ENCODE data around the gene SLC35E3.
"Not testable (repeated sequence)": the region's sequence is repeated elsewhere in the genome, so short reads cannot be mapped to it uniquely, and the experiment has no call there.

The SLC35E3 gene

GRCh38 chr12:68806488-68807237 lies 60.7 kb downstream of the SLC35E3 start:
- in situ Hi-C loops (cut with MboI; ENCODE audit: low sequenced_read_pairs), result no loop called here
- no peak overlapping the region for H3K4me3 ChIP-seq
- H3K4me1 ChIP-seq, result peaks cover 6% of the 10 kb centered on the region; the same call in 1 of the 2 replicates
- no peaks in the 10 kb centered on the region for H3K27me3 ChIP-seq (ENCODE audit: low read depth)
- no peak for DNase-seq (ENCODE audit: low spot score in 2 of 2)
- peaks cover 18% of the 10 kb centered on the region for H3K36me3 ChIP-seq (replicated peaks)
- no peaks in the 10 kb centered on the region for H3K9me3 ChIP-seq

GRCh38 chr12:68807274-68807575 lies 61.2 kb downstream of the SLC35E3 start:
- H3K4me1 ChIP-seq; in situ Hi-C loops (cut with MboI; ENCODE audit: low sequenced_read_pairs); DNase-seq (ENCODE audit: low spot score in 2 of 2); H3K9me3 ChIP-seq; H3K27me3 ChIP-seq (ENCODE audit: low read depth): not testable (repeated sequence)
- peaks cover 20% of the 10 kb centered on the region for H3K36me3 ChIP-seq (replicated peaks)
- H3K4me3 ChIP-seq, result peak overlapping the region; percentile 94

- H3K4me1 ChIP-seq, result peaks cover 4% of the 10 kb centered on the region; the same call in 1 of the 2 replicates
- peak; percentile 89 to 97 for DNase-seq (ENCODE audit: low spot score in 2 of 2)
- in situ Hi-C loops (cut with MboI; ENCODE audit: low sequenced_read_pairs), result no loop called here
These were observed 61.8 kb downstream of the SLC35E3 start, which contains the start of gene MDM2 for GRCh38 chr12:68807576-68808387. Gene MDM2 (plus strand): TSS chr12:68808177. CDS start chr12:68808478, 301 bp downstream.

DNA sequence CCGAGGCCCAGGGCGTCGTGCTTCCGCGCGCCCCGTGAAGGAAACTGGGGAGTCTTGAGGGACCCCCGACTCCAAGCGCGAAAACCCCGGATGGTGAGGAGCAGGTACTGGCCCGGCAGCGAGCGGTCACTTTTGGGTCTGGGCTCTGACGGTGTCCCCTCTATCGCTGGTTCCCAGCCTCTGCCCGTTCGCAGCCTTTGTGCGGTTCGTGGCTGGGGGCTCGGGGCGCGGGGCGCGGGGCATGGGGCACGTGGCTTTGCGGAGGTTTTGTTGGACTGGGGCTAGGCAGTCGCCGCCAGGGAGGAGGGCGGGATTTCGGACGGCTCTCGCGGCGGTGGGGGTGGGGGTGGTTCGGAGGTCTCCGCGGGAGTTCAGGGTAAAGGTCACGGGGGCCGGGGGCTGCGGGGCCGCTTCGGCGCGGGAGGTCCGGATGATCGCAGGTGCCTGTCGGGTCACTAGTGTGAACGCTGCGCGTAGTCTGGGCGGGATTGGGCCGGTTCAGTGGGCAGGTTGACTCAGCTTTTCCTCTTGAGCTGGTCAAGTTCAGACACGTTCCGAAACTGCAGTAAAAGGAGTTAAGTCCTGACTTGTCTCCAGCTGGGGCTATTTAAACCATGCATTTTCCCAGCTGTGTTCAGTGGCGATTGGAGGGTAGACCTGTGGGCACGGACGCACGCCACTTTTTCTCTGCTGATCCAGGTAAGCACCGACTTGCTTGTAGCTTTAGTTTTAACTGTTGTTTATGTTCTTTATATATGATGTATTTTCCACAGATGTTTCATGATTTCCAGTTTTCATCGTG lies 62.6 kb downstream of the SLC35E3 start:
- peak; percentile 87 to 91 for DNase-seq (ENCODE audit: low spot score in 2 of 2)
- Histone ChIP-seq H3K9me3 (no peaks in the 10 kb centered on the region), H3K4me3 (peak overlapping the region; percentile 94), H3K36me3 (replicated peaks) (peaks cover 34% of the 10 kb centered on the region), H3K4me1 (peaks cover 4% of the 10 kb centered on the region; the same call in 1 of the 2 replicates), H3K27me3 (ENCODE audit: low read depth) (no peaks in the 10 kb centered on the region)
- in situ Hi-C loops (cut with MboI; ENCODE audit: low sequenced_read_pairs), result no loop called here

More at GRCh38 chr12:68807576-68808387, 61.8 kb downstream of the SLC35E3 start, which contains the start of gene MDM2:
- H3K9me3 ChIP-seq, result no peaks in the 10 kb centered on the region
- H3K27me3 ChIP-seq (ENCODE audit: low read depth), result no peaks in the 10 kb centered on the region
- peak within 1 kb of the TSS; percentile 94 for H3K4me3 ChIP-seq
- H3K36me3 ChIP-seq (replicated peaks), result peaks cover 26% of the 10 kb centered on the region

GRCh38 chr12:68809190-68810026 lies 63.4 kb downstream of the SLC35E3 start:
- Histone ChIP-seq H3K4me1 (peaks cover 4% of the 10 kb centered on the region; the same call in 1 of the 2 replicates), H3K9me3 (no peaks in the 10 kb centered on the region), H3K36me3 (replicated peaks) (peaks cover 42% of the 10 kb centered on the region), H3K27me3 (ENCODE audit: low read depth) (no peaks in the 10 kb centered on the region), H3K4me3 (peak overlapping the region; percentile 94)
- DNase-seq (ENCODE audit: low spot score in 2 of 2), result no peak
- in situ Hi-C loops (cut with MboI; ENCODE audit: low sequenced_read_pairs), result no loop called here

GRCh38 chr12:68810027-68810389 lies 64.0 kb downstream of the SLC35E3 start:
- H3K9me3 ChIP-seq; DNase-seq (ENCODE audit: low spot score in 2 of 2); H3K4me3 ChIP-seq; H3K4me1 ChIP-seq; H3K27me3 ChIP-seq (ENCODE audit: low read depth); in situ Hi-C loops (cut with MboI; ENCODE audit: low sequenced_read_pairs): not testable (repeated sequence)
- H3K36me3 ChIP-seq (replicated peaks), result peaks cover 48% of the 10 kb centered on the region

DNA sequence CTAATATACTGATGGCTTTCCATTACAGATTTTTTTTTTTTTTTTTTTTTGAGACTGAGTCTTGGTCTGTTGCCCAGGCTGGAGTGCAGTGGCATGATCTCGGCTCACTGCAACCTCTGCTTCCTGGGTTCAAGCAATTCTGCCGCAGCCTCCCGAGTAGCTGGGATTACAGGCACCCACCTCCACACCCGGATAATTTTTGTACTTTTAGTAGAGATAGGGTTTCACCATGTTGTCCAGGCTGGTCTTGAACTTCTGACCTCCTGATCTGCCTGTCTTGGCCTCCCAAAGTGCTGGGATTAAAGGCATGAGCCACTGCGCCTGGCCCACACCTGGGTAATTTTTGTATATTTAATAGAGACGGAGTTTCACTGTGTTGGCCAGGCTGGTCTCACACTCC lies 65.6 kb downstream of the SLC35E3 start:
- H3K9me3 ChIP-seq; DNase-seq (ENCODE audit: low spot score in 2 of 2); H3K4me3 ChIP-seq; H3K27me3 ChIP-seq (ENCODE audit: low read depth); in situ Hi-C loops (cut with MboI; ENCODE audit: low sequenced_read_pairs); H3K4me1 ChIP-seq: not testable (repeated sequence)
- peaks cover 60% of the 10 kb centered on the region for H3K36me3 ChIP-seq (replicated peaks)

DNA sequence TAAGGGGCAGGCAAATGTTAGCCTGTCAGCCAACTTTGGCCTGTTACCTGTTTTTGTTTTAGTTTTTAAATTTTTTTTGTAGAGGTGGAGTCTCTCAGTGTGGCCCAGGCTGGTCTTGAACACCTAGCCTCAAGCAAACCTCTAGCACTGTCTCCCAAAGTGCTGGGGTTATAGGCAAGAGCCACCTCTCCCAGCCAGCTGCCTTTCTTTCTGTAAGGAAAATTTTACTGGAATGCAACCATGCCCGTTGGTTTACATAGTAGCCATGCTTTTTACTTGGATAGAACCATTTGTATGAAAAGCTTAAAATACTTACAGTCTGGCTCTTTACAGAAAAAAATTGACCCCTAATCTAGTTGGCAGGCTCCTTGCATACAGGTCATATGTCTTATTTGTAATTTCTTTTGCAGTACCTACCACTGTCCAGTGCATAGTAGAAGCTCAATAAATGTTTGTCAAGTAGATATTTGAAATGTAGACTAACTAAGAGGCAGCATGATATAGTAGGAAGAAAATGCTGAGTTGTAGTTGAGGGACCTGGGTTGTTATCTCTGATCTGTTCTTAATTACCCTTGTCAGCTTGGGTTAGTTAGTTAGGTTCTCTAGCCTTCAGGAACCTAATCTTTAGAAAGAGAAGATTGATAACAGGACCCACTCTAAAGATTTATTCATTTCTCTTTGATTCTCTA lies 66.7 kb downstream of the SLC35E3 start:
- H3K36me3 ChIP-seq (replicated peaks), result peaks cover 70% of the 10 kb centered on the region
- no peaks in the 10 kb centered on the region for H3K4me1 ChIP-seq
- no peak for DNase-seq (ENCODE audit: low spot score in 2 of 2)
- in situ Hi-C loops (cut with MboI; ENCODE audit: low sequenced_read_pairs), result no loop called here
- H3K27me3 ChIP-seq (ENCODE audit: low read depth), result no peaks in the 10 kb centered on the region
- no peaks in the 10 kb centered on the region for H3K9me3 ChIP-seq
- H3K4me3 ChIP-seq, result no peak overlapping the region

DNA sequence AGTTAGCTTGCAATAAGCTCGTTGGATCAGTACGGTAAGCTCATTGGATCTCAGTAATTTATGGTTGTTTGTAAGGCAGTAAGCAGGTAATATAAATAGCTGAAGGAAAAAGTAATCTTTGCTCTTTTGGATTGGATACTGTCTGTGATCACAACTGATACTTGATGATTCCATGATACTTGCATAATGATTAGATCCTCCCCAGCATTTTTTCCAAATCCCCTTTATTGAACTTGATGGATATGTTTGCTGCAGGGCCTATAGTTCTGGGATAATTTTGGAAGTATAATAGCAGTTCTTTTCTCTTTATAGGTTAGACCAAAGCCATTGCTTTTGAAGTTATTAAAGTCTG lies 67.2 kb downstream of the SLC35E3 start:
- Histone ChIP-seq H3K4me3 (no peak overlapping the region), H3K9me3 (no peaks in the 10 kb centered on the region), H3K27me3 (ENCODE audit: low read depth) (no peaks in the 10 kb centered on the region), H3K4me1 (no peaks in the 10 kb centered on the region), H3K36me3 (replicated peaks) (peaks cover 73% of the 10 kb centered on the region)
- no peak for DNase-seq (ENCODE audit: low spot score in 2 of 2)
- in situ Hi-C loops (cut with MboI; ENCODE audit: low sequenced_read_pairs), result no loop called here

GRCh38 chr12:68814490-68815231 lies 68.7 kb downstream of the SLC35E3 start:
- in situ Hi-C loops (cut with MboI; ENCODE audit: low sequenced_read_pairs), result no loop called here
- Histone ChIP-seq H3K4me1 (no peaks in the 10 kb centered on the region), H3K4me3 (no peak overlapping the region), H3K9me3 (no peaks in the 10 kb centered on the region), H3K27me3 (ENCODE audit: low read depth) (no peaks in the 10 kb centered on the region), H3K36me3 (replicated peaks) (peaks cover 78% of the 10 kb centered on the region)
- no peak for DNase-seq (ENCODE audit: low spot score in 2 of 2)

- H3K9me3 ChIP-seq, result no peaks in the 10 kb centered on the region
- H3K4me3 ChIP-seq, result no peak overlapping the region
- in situ Hi-C loops (cut with MboI; ENCODE audit: low sequenced_read_pairs), result no loop called here
These were observed 69.4 kb downstream of the SLC35E3 start for GRCh38 chr12:68815232-68815927.

More at GRCh38 chr12:68815232-68815927, 69.4 kb downstream of the SLC35E3 start:
- no peak for DNase-seq (ENCODE audit: low spot score in 2 of 2)
- Histone ChIP-seq H3K4me1 (no peaks in the 10 kb centered on the region), H3K27me3 (ENCODE audit: low read depth) (no peaks in the 10 kb centered on the region), H3K36me3 (replicated peaks) (peaks cover 79% of the 10 kb centered on the region)
